Vagina (tissue), 2 donors: ENCODE measurements around the gene PAPSS1. TPM values are rescaled to one million over a fixed set of nuclear protein-coding genes. Genes with fewer than 3 reads are reported as not detected.

ENCODE experiments used
- DNase-seq, 2 donors: peaks; one replicate each; pipeline ENCODE4 v3.0.0-alpha.2; 2017; ENCODE audit errors: extremely low spot score in 2 of 2
- H3K27ac ChIP-seq: fragments of 200-600 bp; sonication (generic); one replicate; pipeline ENCODE4 v1.5.1; 2019
- H3K27me3 ChIP-seq: fragments of 200-600 bp; sonication (generic); one replicate; pipeline ENCODE4 v1.5.1; 2019
- H3K36me3 ChIP-seq, 2 donors: fragments of 200-600 bp; sonication (generic); one replicate each; pipeline ENCODE4 v1.5.1; 2017 to 2019
- H3K4me1 ChIP-seq: fragments of 200-600 bp; sonication (generic); one replicate; pipeline ENCODE4 v1.5.1; 2019
- H3K4me3 ChIP-seq, 2 donors: fragments of 200-600 bp; sonication (generic); 1 replicate in 1 of 2; 2 replicates in 1 of 2; pipeline ENCODE4 v1.5.1; 2016 to 2019
- H3K9me3 ChIP-seq: fragments of 200-600 bp; sonication (generic); one replicate; pipeline ENCODE4 v1.5.1; 2019
- CTCF ChIP-seq, 3 experiments: fragments of 450-650 bp in 2 of 3; fragments of 200-600 bp in 1 of 3; sonication (generic) in 1 of 3; IDR thresholded peaks; one replicate each; pipeline ENCODE4 v1.5.1; 2017 to 2019; ENCODE audit warnings: antibody characterized with exemption in 3 of 3, mild to moderate bottlenecking in 2 of 3, moderate library complexity in 2 of 3
- POLR2A ChIP-seq, 2 donors: fragments of 450-650 bp; IDR thresholded peaks; one replicate each; pipeline ENCODE4 v1.6.1; 2017; ENCODE audit warnings: antibody characterized with exemption in 2 of 2, mild to moderate bottlenecking in 2 of 2, moderate library complexity in 2 of 2
- POLR2AphosphoS5 ChIP-seq, 2 donors: sonication (generic); formaldehyde crosslinking; IDR thresholded peaks; one replicate each; pipeline ENCODE4 v1.9.0; 2017; ENCODE audit warnings: antibody characterized with exemption in 2 of 2, mild to moderate bottlenecking in 2 of 2, low read depth in 1 of 2; ENCODE audit not compliant: insufficient read depth in 1 of 2
- intact Hi-C: fragments of 100-400 bp; cut with DNase I; formaldehyde crosslinking; loops from one replicate; pipeline ENCODE4 v1.15.1; 2023
- total RNA-seq: library from RNA; depleted of rRNA; stranded (reverse); fragments of >200 nt; gene quantifications from one replicate; pipeline ENCODE4 v1.2.3, GENCODE V29; 2016

Gene PAPSS1
- total RNA-seq, 1 donor from 2014 or later, result 27.5 TPM

DNA sequence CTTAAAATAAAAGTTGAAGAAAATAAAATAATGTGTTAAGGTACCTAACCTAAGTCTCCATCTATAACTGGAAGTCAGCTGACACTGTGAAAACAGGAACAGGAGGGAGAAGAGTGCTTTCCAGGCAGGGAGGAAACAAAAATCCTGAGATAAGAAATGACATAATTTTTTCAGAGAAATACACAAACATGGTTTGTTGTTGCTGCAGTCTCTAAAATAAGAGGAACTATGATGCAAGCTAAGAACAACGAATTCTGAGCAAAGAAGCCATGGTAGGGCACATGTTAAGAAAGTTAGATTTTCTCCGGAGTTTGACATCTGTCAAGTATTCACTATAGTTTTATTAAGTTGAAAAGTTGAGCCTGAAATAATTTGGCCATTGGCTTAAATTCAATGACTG, 26.9 kb downstream of the PAPSS1 start:
- intact Hi-C loops, result no loop called here
- no peaks in the 10 kb centered on the region for H3K4me1 ChIP-seq
- no peak for DNase-seq
- H3K27ac ChIP-seq, result no peak overlapping the region
- no peaks in the 10 kb centered on the region for H3K27me3 ChIP-seq
- H3K36me3 ChIP-seq, result peaks cover 0 to 18% of the 10 kb centered on the region in 2 donors
- H3K9me3 ChIP-seq, result no peaks in the 10 kb centered on the region
- TF ChIP-seq POLR2A (IDR thresholded peaks at IDR 0.05) (no peak), POLR2AphosphoS5 (IDR thresholded peaks at IDR 0.05; ENCODE audit: insufficient read depth in 1 of 2, low read depth in 1 of 2) (no peak), CTCF (IDR thresholded peaks at IDR 0.05) (no peak)
- no peak overlapping the region for H3K4me3 ChIP-seq

DNA sequence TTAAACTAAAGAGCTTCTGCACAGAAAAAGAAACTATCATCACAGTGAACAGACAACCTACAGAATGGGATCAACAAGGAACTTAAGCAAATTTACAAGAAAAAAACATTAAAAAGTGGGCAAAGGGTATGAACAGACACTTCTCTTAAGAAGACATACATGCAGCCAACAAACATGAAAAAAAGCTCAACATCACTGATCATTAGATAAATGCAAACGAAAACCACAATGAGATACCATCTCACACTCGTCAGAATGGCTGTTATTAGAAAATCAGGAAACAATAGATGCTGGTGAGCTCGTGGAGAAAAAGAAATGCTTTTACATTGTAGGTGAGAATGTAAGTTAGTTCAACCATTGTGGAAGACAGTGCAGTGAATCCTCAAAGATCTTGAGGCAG, 27.8 kb downstream of the PAPSS1 start:
- intact Hi-C loops, result no loop called here
- DNase-seq, result no peak
- H3K4me3 ChIP-seq, result no peak overlapping the region
- H3K27me3 ChIP-seq, result no peaks in the 10 kb centered on the region
- no peaks in the 10 kb centered on the region for H3K4me1 ChIP-seq
- H3K9me3 ChIP-seq, result no peaks in the 10 kb centered on the region
- TF ChIP-seq POLR2A (IDR thresholded peaks at IDR 0.05), result no peak
- no peak for TF ChIP-seq POLR2AphosphoS5 (IDR thresholded peaks at IDR 0.05; ENCODE audit: insufficient read depth in 1 of 2, low read depth in 1 of 2)
- no peak for TF ChIP-seq CTCF (IDR thresholded peaks at IDR 0.05)
- no peak overlapping the region for H3K27ac ChIP-seq
- H3K36me3 ChIP-seq, result peaks cover 0 to 18% of the 10 kb centered on the region in 2 donors

DNA sequence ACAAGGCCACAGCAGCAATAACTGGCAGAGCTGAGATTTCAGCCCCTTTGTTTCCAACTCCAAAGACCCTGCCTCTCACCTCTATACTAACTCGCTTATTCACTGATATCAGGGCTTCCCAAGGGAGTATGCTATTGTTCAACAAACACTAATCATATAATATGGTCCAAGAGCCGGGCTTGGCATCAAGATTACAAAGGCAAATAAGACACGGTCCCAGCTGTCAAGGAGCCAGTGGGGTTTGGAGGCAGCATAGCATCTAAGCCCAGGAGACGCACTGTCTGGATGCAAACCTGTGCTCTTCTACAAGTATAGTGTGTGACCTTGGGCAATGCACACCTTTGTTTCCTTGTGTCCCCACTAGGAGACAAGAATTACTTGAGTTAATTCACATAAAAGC, 28.7 kb downstream of the PAPSS1 start:
- intact Hi-C loops, result no loop called here
- no peaks in the 10 kb centered on the region for H3K9me3 ChIP-seq
- no peaks in the 10 kb centered on the region for H3K4me1 ChIP-seq

DNA sequence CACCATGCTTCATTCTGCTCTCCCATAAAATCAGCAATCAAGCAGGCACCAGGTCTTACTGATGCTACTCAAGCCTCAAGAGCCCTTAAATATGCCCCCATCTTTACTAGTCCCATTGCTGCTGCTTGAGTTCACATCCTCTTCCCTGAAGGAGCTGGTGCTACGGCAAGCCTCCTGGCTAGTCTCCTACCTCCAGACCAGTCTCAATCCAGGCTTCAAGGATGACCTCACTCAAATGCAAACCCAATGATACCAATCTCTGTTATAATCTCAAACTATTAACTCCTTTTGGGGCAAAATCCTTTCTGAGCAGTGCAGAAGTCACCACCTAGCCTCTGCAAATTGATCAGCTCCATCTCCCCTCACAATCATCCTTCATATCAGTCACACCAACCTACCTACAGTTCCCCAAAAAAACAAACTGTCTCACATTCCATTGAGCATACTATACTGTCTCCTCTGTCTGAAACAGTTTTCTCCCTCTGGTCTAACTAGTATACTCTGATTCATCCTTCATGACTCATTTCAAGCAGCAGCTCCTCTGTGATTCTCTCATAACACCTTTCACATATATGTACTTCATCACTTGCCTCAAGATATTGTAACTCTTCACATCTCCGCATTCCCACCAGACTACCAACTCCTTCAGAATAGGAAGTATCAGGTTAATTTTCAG, 30.0 kb downstream of the PAPSS1 start:
- TF ChIP-seq POLR2AphosphoS5 (IDR thresholded peaks at IDR 0.05; ENCODE audit: insufficient read depth in 1 of 2, low read depth in 1 of 2) (peak in 1 of 2 donors; percentile 71), POLR2A (IDR thresholded peaks at IDR 0.05) (no peak), CTCF (IDR thresholded peaks at IDR 0.05) (no peak)
- intact Hi-C loops, result no loop called here
- Histone ChIP-seq H3K4me3 (no peak overlapping the region), H3K27me3 (no peaks in the 10 kb centered on the region), H3K27ac (no peak overlapping the region), H3K36me3 (peaks cover 0 to 17% of the 10 kb centered on the region in 2 donors), H3K9me3 (no peaks in the 10 kb centered on the region), H3K4me1 (no peaks in the 10 kb centered on the region)
- no peak for DNase-seq

More for the DNA sequence above, 28.7 kb downstream of the PAPSS1 start:
- H3K27ac ChIP-seq, result no peak overlapping the region
- no peak for TF ChIP-seq POLR2AphosphoS5 (IDR thresholded peaks at IDR 0.05; ENCODE audit: insufficient read depth in 1 of 2, low read depth in 1 of 2)
- no peak for TF ChIP-seq POLR2A (IDR thresholded peaks at IDR 0.05)
- TF ChIP-seq CTCF (IDR thresholded peaks at IDR 0.05), result no peak
- H3K4me3 ChIP-seq, result no peak overlapping the region
- H3K36me3 ChIP-seq, result peaks cover 0 to 19% of the 10 kb centered on the region in 2 donors
- no peaks in the 10 kb centered on the region for H3K27me3 ChIP-seq
- no peak for DNase-seq

DNA sequence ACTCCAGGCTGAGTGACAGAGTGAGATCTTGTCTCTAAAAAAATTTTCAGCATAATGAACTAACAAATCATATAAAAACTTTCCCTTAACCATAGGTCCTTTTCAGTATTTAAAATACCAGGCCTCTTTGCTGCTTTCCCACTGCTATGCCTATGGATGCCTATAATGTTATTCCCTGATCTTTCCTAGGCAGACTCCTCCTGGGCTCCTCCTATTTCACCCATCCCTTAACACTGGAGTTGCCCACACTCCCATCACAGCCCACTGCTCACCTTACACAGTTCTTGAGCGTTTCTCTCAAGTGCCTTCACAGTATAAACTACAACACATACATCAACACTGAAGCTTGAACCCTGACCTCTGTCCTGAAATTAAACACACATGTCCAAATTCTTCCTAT, 31.6 kb downstream of the PAPSS1 start:
- no peak for DNase-seq
- Histone ChIP-seq H3K27me3 (no peaks in the 10 kb centered on the region), H3K27ac (no peak overlapping the region), H3K4me3 (no peak overlapping the region), H3K36me3 (peaks cover 0 to 12% of the 10 kb centered on the region in 2 donors), H3K4me1 (no peaks in the 10 kb centered on the region), H3K9me3 (no peaks in the 10 kb centered on the region)
- TF ChIP-seq CTCF (IDR thresholded peaks at IDR 0.05), result no peak
- TF ChIP-seq POLR2A (IDR thresholded peaks at IDR 0.05), result no peak
- TF ChIP-seq POLR2AphosphoS5 (IDR thresholded peaks at IDR 0.05; ENCODE audit: insufficient read depth in 1 of 2, low read depth in 1 of 2), result no peak
- intact Hi-C loops, result no loop called here
